ENCODE results near the gene SAMD5.
"Not testable (repeated sequence)": the region's sequence is repeated elsewhere in the genome, so short reads cannot be mapped to it uniquely, and the experiment has no call there.

Gene SAMD5

DNA sequence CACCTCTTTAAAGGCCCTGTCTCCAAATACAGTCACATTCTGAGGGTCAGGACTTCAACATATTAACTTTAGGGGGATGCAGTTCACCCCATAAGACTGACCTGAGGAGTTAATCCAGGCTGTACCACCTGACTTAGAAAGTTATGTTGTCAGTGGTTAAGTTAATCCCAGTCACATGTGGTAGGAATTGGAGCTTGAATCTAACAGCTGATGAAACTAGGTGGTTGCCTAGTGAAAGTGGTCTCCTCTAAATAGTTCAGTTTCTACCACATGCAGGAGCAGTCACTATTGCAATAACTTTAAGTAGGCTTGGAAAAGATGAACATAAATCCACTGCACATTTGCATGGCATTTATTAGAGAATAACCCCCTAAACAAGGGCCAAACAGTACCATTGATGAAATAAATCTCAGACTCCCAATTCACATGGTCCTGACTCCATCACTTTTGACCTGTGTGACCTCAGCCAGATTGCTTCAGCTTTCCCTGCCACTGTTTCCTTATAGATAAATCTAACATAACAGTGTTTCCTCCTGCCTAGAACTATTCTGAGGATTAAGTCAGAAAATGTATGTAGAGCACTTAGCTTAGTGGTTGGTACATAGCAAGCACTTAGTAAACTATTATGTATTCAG, 20.1 kb downstream of the SAMD5 start:
- DNase-seq (ENCODE audit: low spot score), result no peak

- no peak for DNase-seq (ENCODE audit: low spot score)
Observed at GRCh38 chr6:147530132-147531060, 21.9 kb downstream of the SAMD5 start.

DNA sequence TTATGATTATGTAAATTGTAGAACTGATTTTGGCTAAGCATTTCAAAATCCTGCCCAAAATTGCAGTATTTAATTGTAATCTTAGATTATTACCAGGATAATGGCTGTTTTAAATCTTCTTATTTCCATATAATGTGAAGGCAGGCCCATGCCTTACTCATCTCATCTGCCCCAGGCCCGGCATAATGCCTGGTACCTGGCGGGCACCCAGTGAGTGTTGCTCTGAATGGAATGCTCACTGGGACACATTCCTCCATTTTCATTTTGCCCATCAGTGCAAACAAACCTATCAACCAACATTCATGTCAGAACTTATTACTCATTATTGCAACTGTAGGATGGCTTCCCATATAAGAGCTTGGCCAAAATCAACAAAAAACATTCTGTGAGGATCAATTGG, 22.8 kb downstream of the SAMD5 start:
- no peak for DNase-seq (ENCODE audit: low spot score)

DNA sequence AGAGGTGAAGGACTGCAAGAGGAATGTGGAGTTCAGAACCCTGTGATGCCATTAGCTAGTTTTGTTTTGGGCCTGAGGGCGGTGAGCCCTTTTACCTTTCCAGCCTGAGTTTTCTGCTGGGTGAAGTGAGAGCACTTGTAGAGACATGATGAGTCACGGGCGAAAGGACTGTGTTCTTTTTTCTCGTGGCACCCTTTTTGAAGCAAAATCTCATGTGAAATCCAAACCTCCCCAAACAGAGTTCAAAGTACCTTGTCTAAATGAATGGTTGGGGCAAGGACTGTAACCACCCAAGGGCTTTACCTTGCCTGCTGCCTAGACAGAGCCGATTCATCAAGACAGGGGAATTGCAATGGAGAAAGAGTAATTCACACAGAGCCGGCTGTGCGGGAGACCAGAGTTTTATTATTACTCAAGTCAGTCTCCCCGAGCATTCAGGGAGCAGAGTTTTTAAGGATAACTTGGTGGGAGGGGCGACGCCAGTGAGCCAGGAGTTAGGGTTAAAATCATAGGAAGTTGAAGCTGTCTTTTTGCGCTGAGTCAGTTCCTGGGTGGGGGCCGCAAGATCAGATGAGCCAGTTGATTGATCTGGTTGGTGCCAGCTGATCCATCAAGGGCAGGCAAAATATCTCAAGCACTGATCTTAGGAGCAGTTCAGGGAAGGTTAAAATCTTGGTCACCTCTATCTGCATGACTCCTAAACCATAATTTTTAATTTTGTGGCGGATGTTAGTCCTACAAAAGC, 25.8 kb downstream of the SAMD5 start:
- no peak for DNase-seq (ENCODE audit: low spot score)

DNA sequence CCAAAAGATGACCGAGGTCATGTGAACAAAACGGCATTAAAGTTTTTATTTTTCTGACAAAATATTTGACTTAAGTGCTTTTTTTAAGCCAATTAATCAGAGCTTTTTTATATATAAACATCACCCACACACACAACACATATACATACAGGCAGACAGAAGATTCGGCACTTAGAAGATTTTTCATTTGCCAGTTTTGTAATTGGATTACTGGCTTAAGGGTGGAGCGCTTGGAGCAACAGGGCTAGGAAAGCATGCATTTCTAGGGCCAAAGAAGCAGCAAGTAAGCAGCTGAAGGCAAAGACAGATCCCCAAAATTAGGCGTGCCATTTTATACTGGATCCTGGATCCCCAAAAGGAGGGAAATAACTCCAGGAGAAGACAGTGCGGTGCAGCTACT, 30.3 kb downstream of the SAMD5 start:
- no peak for DNase-seq (ENCODE audit: low spot score)

GRCh38 chr6:147540075-147540474, 31.6 kb downstream of the SAMD5 start:
- DNase-seq (ENCODE audit: low spot score), result no peak

DNA sequence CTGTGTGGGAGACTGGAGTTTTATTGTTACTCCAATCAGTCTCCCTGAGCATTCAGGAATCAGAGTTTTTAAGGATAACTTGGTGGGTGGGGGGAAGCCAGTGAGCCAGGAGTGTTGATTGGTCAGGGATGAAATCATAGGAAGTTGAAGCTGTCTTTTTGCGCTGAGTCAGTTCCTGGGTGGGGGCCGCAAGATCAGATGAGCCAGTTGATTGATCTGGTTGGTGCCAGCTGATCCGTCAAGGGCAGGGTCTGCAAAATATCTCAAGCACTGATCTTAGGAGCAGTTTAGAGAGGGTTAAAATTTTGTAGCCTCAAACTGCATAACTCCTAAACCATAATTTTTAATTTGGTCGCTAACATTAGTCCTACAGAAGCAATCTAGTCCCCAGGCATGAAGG, 33.9 kb downstream of the SAMD5 start:
- DNase-seq (ENCODE audit: low spot score), result not testable (repeated sequence)

DNA sequence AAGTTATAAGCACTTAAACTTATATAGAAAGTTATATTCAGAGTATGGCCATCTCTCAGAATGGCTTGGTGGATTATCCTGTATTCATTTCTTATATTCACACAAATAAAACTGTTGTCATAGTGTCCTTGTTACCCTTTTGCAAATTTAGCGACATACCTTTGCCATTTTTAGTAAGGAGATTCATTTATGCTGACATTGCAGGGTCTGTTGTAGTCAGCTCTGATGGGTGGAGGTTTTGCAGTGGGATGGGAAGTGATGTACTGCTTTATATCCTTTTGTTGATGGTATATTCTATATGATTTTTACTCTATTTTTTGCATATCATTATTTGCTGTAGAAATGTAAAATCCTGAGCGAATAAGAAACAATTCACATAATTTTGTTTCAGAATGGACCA, 35.9 kb downstream of the SAMD5 start:
- DNase-seq (ENCODE audit: low spot score), result no peak

DNA sequence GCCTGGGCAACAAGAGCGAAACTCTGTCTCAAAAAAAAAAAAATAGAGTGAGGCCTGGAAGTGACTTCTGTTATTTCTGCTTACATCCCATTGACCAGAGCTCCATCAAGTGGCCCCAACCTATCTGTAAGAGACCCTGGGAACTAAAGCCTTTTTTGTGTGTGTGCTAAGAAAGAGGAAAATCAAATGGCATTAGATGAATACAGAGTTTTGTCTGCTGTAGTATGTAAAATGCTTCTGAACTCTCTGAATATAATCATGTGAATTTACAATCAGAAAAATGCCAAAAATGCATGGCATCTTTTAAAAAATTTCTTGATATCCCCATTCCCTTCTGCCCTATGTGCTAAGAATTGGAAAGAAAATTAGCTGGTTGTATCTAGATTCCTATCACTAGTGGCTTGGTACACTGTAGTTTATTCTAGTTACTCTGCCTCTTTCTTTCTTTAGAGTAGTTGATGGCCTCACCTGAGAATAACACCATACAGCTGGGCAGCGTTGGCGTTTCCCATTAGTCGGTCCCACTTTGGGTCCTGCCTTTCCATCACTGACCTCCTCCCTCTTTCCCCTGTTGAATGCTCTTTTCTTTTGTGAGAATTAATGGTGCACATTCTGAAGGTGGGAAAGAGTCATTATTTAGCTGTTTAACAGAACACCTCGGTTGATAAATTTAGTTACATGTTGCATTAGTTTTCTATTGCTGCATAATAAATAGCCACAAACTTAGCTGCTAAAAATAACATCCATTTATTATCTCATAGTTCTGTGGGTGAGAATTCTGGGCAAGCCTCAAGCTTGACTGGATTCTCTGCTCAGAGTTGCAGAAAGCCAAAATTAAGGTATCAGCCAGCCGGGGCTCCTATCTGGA, 38.2 kb downstream of the SAMD5 start:
- no peak for DNase-seq (ENCODE audit: low spot score)

- no peak for DNase-seq (ENCODE audit: low spot score)
Observed at GRCh38 chr6:147547369-147547902, 38.9 kb downstream of the SAMD5 start.

DNA sequence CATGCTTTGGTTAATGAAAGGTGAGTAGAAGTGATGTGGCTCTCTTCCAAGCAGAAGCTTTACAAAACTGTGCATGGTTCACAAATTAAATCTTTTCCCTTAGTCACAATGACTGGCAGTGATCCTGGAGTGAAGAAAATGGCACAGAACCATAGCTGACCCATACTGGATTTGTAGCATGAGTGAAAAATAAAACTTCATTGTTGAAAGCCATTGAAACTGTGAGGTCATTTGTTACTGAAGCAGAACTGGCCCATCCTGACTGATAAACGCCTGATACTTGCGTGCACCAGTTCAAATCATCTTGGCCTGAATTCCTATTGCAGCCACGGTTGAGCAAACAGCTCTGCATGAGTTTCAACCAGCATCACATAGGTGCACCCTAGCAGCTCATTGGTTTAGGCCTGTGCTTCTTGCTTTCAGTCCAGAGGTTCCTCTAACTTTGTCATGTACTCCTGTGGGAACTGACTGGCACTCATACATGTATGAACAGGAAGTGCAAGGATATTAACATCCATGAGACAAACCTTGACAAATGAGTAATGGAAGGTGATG, 40.5 kb downstream of the SAMD5 start:
- DNase-seq (ENCODE audit: low spot score), result no peak

- no peak for DNase-seq (ENCODE audit: low spot score)
Observed at GRCh38 chr6:147549531-147549930, 41.0 kb downstream of the SAMD5 start.

DNA sequence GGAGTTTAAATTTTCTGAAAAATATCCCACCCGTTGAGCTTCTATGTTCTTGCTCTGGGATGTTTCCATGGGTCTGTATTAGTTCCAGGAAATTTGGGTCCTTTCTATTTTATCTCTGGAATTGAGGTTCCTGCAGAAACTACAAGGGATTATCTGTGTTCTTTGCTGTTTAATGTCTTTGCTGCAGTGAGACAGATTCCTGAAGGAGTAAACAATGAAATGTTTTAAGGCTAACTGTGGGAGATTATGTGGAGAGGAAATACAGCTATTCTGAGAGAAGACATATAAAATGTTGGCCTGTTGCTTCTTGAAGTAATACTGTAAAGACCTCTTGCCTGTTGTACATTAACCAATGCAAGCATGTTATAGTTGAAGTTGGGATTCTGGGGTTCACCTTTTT, 43.5 kb downstream of the SAMD5 start:
- no peak for DNase-seq (ENCODE audit: low spot score)

DNA sequence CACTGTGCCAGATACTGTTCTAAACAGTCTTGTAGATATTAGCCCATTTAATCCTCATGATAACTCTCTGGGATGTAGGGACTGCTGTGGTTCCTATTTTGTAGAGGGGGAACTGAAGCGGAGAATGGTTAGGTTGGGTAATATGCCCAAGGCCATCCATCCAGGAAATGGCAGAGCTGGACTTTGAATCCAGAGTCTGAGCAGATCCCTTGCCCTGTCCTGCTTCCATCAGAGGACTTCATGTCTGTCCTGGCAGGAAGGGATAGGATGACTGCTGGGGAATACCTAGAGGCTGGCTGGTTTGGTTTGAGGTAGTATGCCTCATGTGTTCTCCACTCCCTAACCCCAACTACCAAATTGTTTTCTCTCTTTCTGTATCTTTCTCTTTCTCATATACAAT, 44.6 kb downstream of the SAMD5 start:
- no peak for DNase-seq (ENCODE audit: low spot score)

GRCh38 chr6:147554281-147554680, 45.8 kb downstream of the SAMD5 start:
- DNase-seq (ENCODE audit: low spot score), result no peak

DNA sequence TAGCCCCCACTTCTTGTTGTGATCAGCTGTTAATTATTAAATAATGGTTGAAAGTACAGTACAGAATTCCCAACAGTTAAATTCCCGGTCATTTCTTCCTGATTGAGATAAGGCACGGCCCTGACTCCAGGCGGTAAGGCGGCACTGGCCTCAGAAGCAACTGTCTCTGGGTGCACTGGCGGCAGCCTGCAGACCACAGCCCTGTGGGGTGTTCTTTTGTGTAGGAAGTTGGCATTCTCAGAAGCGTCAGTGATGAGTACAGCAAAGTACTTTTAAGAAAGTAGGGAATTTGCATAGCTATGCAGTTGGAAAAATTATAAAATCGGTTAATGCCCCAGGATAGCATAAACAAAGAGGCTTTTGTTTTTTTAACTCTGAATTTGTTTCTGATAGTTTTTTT, 50.5 kb downstream of the SAMD5 start:
- no peak for DNase-seq (ENCODE audit: low spot score)

GRCh38 chr6:147560670-147561069, 52.2 kb downstream of the SAMD5 start:
- no peak for DNase-seq (ENCODE audit: low spot score)

- no peak for DNase-seq (ENCODE audit: low spot score)
Observed at GRCh38 chr6:147561726-147562125, 53.2 kb downstream of the SAMD5 start.

- DNase-seq (ENCODE audit: low spot score), result no peak
Observed at GRCh38 chr6:147563472-147563871, 55.0 kb downstream of the SAMD5 start.

- no peak for DNase-seq (ENCODE audit: low spot score)
Observed at GRCh38 chr6:147564556-147564955, 56.1 kb downstream of the SAMD5 start.

GRCh38 chr6:147566244-147566898, 57.9 kb downstream of the SAMD5 start:
- DNase-seq (ENCODE audit: low spot score), result no peak

Data from ecto neural progenitor cell (in vitro differentiated cells).